ENCODE data around the gene DEFB119.

- TF ChIP-seq CTCF (conservative IDR thresholded peaks at IDR 0.05; ENCODE audit: low read depth, low read length) (no peak), EZH2 (IDR thresholded peaks at IDR 0.05; ENCODE audit: borderline replicate concordance, low read depth, low read length, poor library complexity, severe bottlenecking) (no peak)
These were observed 27.9 kb upstream of the DEFB119 start for GRCh38 chr20:31418307-31418706.
